GM23338 (cell line): ENCODE measurements around the gene AACS. TPM values are rescaled to one million over a fixed set of nuclear protein-coding genes. Genes with fewer than 3 reads are reported as not detected.

Experiments used
- ATAC-seq: fragments of 200-7000 bp; cut with Tn5 transposase; 3 replicates; pipeline ENCODE4 v1.9.1; 2020
- DNase-seq: peaks from one replicate; pipeline ENCODE4 v3.0.0-alpha.2; 2015; ENCODE audit warnings: low spot score
- H2AFZ ChIP-seq: fragments of 200-600 bp; sonication (generic); 2 replicates; pipeline ENCODE4 v1.8.0; 2016; ENCODE audit warnings: antibody characterized with exemption, mild to moderate bottlenecking, moderate library complexity
- H3F3A ChIP-seq: fragments of 200-600 bp; sonication (generic); replicated peaks from 2 replicates; pipeline ENCODE4 v1.8.0; 2017; ENCODE audit warnings: antibody characterized with exemption, mixed run types, low read depth
- H3K27ac ChIP-seq: fragments of 200-600 bp; sonication (generic); 2 replicates; pipeline ENCODE4 v1.6.1; 2016; ENCODE audit warnings: low read depth
- H3K27me3 ChIP-seq: fragments of 200-600 bp; sonication (generic); 2 replicates; pipeline ENCODE4 v1.8.0; 2016; ENCODE audit warnings: mild to moderate bottlenecking, mixed run types, moderate library complexity; ENCODE audit not compliant: insufficient read depth
- H3K36me3 ChIP-seq: fragments of 200-600 bp; sonication (generic); 2 replicates; pipeline ENCODE4 v1.8.0; 2016; ENCODE audit warnings: mild to moderate bottlenecking; ENCODE audit not compliant: insufficient read depth
- H3K4me1 ChIP-seq: fragments of 200-600 bp; sonication (generic); 2 replicates; pipeline ENCODE4 v1.8.0; 2016; ENCODE audit warnings: mild to moderate bottlenecking, moderate library complexity; ENCODE audit not compliant: insufficient read depth
- H3K4me2 ChIP-seq: fragments of 200-600 bp; sonication (generic); 2 replicates; pipeline ENCODE4 v1.7.1; 2017; ENCODE audit warnings: mixed run types
- H3K4me3 ChIP-seq: fragments of 200-600 bp; sonication (generic); 2 replicates; pipeline ENCODE4 v1.6.1; 2016; ENCODE audit warnings: mixed run types
- H3K79me2 ChIP-seq: fragments of 200-600 bp; sonication (generic); replicated peaks from 2 replicates; pipeline ENCODE4 v1.8.0; 2017; ENCODE audit warnings: mild to moderate bottlenecking; ENCODE audit not compliant: insufficient read depth
- H3K9me2 ChIP-seq: fragments of 200-600 bp; sonication (generic); 2 replicates; pipeline ENCODE4 v1.8.0; 2017; ENCODE audit not compliant: insufficient read depth
- H4K20me1 ChIP-seq: fragments of 200-600 bp; sonication (generic); replicated peaks from 2 replicates; pipeline ENCODE4 v1.8.0; 2017; ENCODE audit warnings: mild to moderate bottlenecking; ENCODE audit not compliant: insufficient read depth
- H3K27ac Mint-ChIP-seq: 2 replicates; pipeline ENCODE4 v1.8.0; 2020; ENCODE audit warnings: inconsistent platforms, mild to moderate bottlenecking, moderate library complexity, mixed read lengths
- H3K27me3 Mint-ChIP-seq: 3 replicates; pipeline ENCODE4 v1.8.0; 2022; ENCODE audit warnings: low read depth, mild to moderate bottlenecking, moderate library complexity, mixed read lengths, inconsistent platforms; ENCODE audit not compliant: insufficient read depth, poor library complexity
- H3K36me3 Mint-ChIP-seq: 3 replicates; pipeline ENCODE4 v1.8.0; 2021; ENCODE audit warnings: low read depth, mild to moderate bottlenecking, inconsistent platforms, moderate library complexity, mixed read lengths
- H3K4me1 Mint-ChIP-seq: 3 replicates; pipeline ENCODE4 v1.8.0; 2020; ENCODE audit warnings: mild to moderate bottlenecking, inconsistent platforms, mixed read lengths
- H3K4me3 Mint-ChIP-seq: 3 replicates; pipeline ENCODE4 v1.8.0; 2021; ENCODE audit warnings: moderate library complexity, mild to moderate bottlenecking, inconsistent platforms, mixed read lengths
- H3K9me3 Mint-ChIP-seq: 3 replicates; pipeline ENCODE4 v1.8.0; 2020; ENCODE audit warnings: moderate library complexity, mild to moderate bottlenecking, inconsistent platforms, mixed read lengths
- CTCF ChIP-seq, 2 experiments: fragments of 200-600 bp in 1 of 2; sonication (generic) in 1 of 2; conservative IDR thresholded peaks; 2 replicates each; pipeline versions ENCODE4 v1.5.1 to v1.6.1; 2016 to 2017; ENCODE audit warnings: antibody characterized with exemption in 2 of 2, low read depth in 2 of 2, mild to moderate bottlenecking in 2 of 2, moderate library complexity in 1 of 2
- EZH2phosphoT487 ChIP-seq: fragments of 200-600 bp; sonication (generic); IDR thresholded peaks from one replicate; pipeline ENCODE4 v1.8.1; 2018; ENCODE audit warnings: antibody characterized with exemption; ENCODE audit not compliant: unreplicated experiment
- JUNB ChIP-seq: IDR thresholded peaks from one replicate; pipeline ENCODE4 v1.6.1; 2016; ENCODE audit warnings: antibody characterized with exemption; ENCODE audit not compliant: unreplicated experiment
- POLR2AphosphoS5 ChIP-seq: IDR thresholded peaks from 2 replicates; pipeline ENCODE4 v1.6.1; 2016; ENCODE audit warnings: antibody characterized with exemption, low read depth
- REST ChIP-seq: IDR thresholded peaks from one replicate; pipeline ENCODE4 v1.6.1; 2018; ENCODE audit warnings: antibody characterized with exemption; ENCODE audit not compliant: unreplicated experiment
- STAT1 ChIP-seq: IDR thresholded peaks from one replicate; pipeline ENCODE4 v1.6.1; 2016; ENCODE audit warnings: antibody characterized with exemption; ENCODE audit not compliant: unreplicated experiment
- ZNF462 ChIP-seq: fragments of 250-450 bp; sonication (Bioruptor Pico); IDR thresholded peaks from 2 replicates; pipeline ENCODE4 v1.5.0; 2020; ENCODE audit warnings: mild to moderate bottlenecking, moderate library complexity
- polyA plus RNA-seq: library from polyadenylated mRNA; unstranded; fragments of >200 nt; fragmentation: Nextera tagmentation; extraction: Ambion mirVana; gene quantifications from 2 replicates; pipeline ENCODE4 v1.2.1, GENCODE V29; 2016
- total RNA-seq: library from RNA; depleted of rRNA; stranded (reverse); fragments of >200 nt; shearing (Covaris generic); gene quantifications from 2 replicates; pipeline ENCODE4 v1.2.3, GENCODE V29; 2014
- TF ChIP-seq, protein P1 (sequence below): IDR thresholded peaks from 2 replicates; pipeline ENCODE4 v1.6.1; 2016; ENCODE audit warnings: antibody characterized with exemption

Gene AACS
- total and polyA plus RNA-seq, 2 experiments from 2014 or later: 31.1 to 64.4 TPM

GRCh38 chr12:125167658-125168057 lies 102.4 kb downstream of the AACS start:
- Histone ChIP-seq H3K4me1 (no peaks in the 10 kb centered on the region), H3K4me2 (no peak overlapping the region), H3K27ac (no peak overlapping the region), H4K20me1 (no peaks in the 10 kb centered on the region), H3K4me3 (no peak overlapping the region), H2AFZ (no peak overlapping the region), H3K9me2 (peaks cover 3% of the 10 kb centered on the region; the same call in 1 of the 2 replicates), H3F3A (no peaks in the 10 kb centered on the region), H3K27me3 (no peaks in the 10 kb centered on the region), H3K79me2 (no peaks in the 10 kb centered on the region), H3K36me3 (no peaks in the 10 kb centered on the region)
- Mint-ChIP-seq H3K27me3 (peaks cover 4% of the 10 kb centered on the region), H3K9me3 (peaks cover 9% of the 10 kb centered on the region; the same call in 2 of the 3 replicates), H3K27ac (no peak overlapping the region), H3K4me1 (no peaks in the 10 kb centered on the region), H3K36me3 (no peaks in the 10 kb centered on the region), H3K4me3 (no peak overlapping the region)
- no peak for ATAC-seq
- TF ChIP-seq CTCF (conservative IDR thresholded peaks at IDR 0.05; ENCODE audit: low read depth in 2 of 2) (peak in 1 of 2 experiments; percentile 2; a peak in 1 of 4 replicates), EZH2phosphoT487 (no peak)
- no peak for DNase-seq

DNA sequence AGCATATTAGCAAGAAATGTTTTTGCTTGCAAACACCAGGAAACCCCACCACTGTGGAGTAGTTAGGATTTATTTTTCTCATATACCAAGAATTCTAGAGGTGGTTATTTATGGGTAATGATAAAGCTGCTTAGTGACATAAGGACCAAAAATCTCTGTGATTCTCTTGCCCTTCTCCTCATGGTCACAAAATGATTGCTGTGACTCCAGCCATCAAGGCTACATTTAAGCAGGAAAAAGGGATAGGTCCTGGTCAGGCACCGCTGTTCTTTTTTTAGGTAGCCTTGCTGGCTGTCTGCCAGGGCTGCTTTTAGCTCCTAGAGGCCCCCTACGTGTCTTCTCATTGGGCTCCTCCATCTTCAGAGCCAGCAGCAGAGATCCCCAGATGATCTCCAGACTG lies 104.2 kb downstream of the AACS start:
- H3K27ac Mint-ChIP-seq: no peak overlapping the region
- Histone ChIP-seq H3K9me2 (peaks cover 3% of the 10 kb centered on the region; the same call in 1 of the 2 replicates), H3K27me3 (no peaks in the 10 kb centered on the region), H3K4me3 (no peak overlapping the region), H3K79me2 (no peaks in the 10 kb centered on the region), H3F3A (no peaks in the 10 kb centered on the region), H3K36me3 (no peaks in the 10 kb centered on the region), H4K20me1 (no peaks in the 10 kb centered on the region), H3K4me2 (no peak overlapping the region), H3K27ac (no peak overlapping the region), H3K4me1 (no peaks in the 10 kb centered on the region), H2AFZ (no peak overlapping the region)
- H3K27me3 Mint-ChIP-seq: peaks cover 4% of the 10 kb centered on the region
- DNase-seq (no peak), ATAC-seq (no peak)
- no peaks in the 10 kb centered on the region for H3K36me3 Mint-ChIP-seq
- H3K4me3 Mint-ChIP-seq: no peak overlapping the region
- no peaks in the 10 kb centered on the region for H3K4me1 Mint-ChIP-seq
- peaks cover 9% of the 10 kb centered on the region; the same call in 2 of the 3 replicates for H3K9me3 Mint-ChIP-seq
- TF ChIP-seq, protein P1, sequence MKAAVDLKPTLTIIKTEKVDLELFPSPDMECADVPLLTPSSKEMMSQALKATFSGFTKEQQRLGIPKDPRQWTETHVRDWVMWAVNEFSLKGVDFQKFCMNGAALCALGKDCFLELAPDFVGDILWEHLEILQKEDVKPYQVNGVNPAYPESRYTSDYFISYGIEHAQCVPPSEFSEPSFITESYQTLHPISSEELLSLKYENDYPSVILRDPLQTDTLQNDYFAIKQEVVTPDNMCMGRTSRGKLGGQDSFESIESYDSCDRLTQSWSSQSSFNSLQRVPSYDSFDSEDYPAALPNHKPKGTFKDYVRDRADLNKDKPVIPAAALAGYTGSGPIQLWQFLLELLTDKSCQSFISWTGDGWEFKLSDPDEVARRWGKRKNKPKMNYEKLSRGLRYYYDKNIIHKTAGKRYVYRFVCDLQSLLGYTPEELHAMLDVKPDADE: no peak
- TF ChIP-seq REST: no peak
- no peak for TF ChIP-seq STAT1
- TF ChIP-seq POLR2AphosphoS5: no peak
- no peak for TF ChIP-seq JUNB
- TF ChIP-seq ZNF462 (CRISPR knock-in tag): no peak
